Gastroesophageal sphincter (tissue), 4 donors: ENCODE measurements around the gene TAB3. TPM values are rescaled to one million over a fixed set of nuclear protein-coding genes. Genes with fewer than 3 reads are reported as not detected.

Experiments
- ATAC-seq: fragments of 150-250 bp; one replicate; pipeline ENCODE4 v1.9.1; 2016; ENCODE audit warnings: mild to moderate bottlenecking, moderate library complexity
- H3K27ac ChIP-seq, 4 donors: fragments of 200-600 bp; sonication (generic) in 3 of 4; 1 replicate in 3 of 4; 2 replicates in 1 of 4; pipeline ENCODE4 v1.5.1; 2016 to 2019
- H3K27me3 ChIP-seq: fragments of 200-600 bp; sonication (generic); one replicate; pipeline ENCODE4 v1.5.1; 2019
- H3K36me3 ChIP-seq, 2 donors: fragments of 200-600 bp; sonication (generic); one replicate each; pipeline ENCODE4 v1.5.1; 2019; ENCODE audit warnings: control low read depth in 1 of 2
- H3K4me1 ChIP-seq, 3 donors: fragments of 200-600 bp; sonication (generic); 1 replicate in 2 of 3; 2 replicates in 1 of 3; pipeline ENCODE4 v1.5.1; 2016 to 2019; ENCODE audit warnings: control low read depth in 2 of 3
- H3K4me3 ChIP-seq, 2 donors: fragments of 200-600 bp; sonication (generic); one replicate each; pipeline ENCODE4 v1.5.1; 2019; ENCODE audit warnings: mild to moderate bottlenecking in 1 of 2, moderate library complexity in 1 of 2
- H3K9me3 ChIP-seq, 3 donors: fragments of 200-600 bp; sonication (generic); one replicate each; pipeline ENCODE4 v1.5.1; 2017 to 2019; ENCODE audit warnings: control low read depth in 2 of 3
- EP300 ChIP-seq: sonication (generic); formaldehyde crosslinking; IDR thresholded peaks from one replicate; pipeline ENCODE4 v1.6.1; 2017; ENCODE audit warnings: antibody characterized with exemption, mild to moderate bottlenecking
- POLR2A ChIP-seq, 2 donors: fragments of 450-650 bp; IDR thresholded peaks; one replicate each; pipeline ENCODE4 v1.6.1; 2017; ENCODE audit warnings: antibody characterized with exemption in 2 of 2, mild to moderate bottlenecking in 2 of 2, moderate library complexity in 1 of 2
- POLR2AphosphoS5 ChIP-seq: sonication (generic); formaldehyde crosslinking; IDR thresholded peaks from one replicate; pipeline ENCODE4 v1.6.1; 2017; ENCODE audit warnings: antibody characterized with exemption
- WGBS, 2 donors: methylation state at CpG; one replicate each; pipeline ENCODE4 v1.1.5; 2018; ENCODE audit warnings: low coverage in 1 of 2; 5-methylcytosine and 5-hydroxymethylcytosine counted together
- total RNA-seq, 4 donors: library from RNA; depleted of rRNA; stranded (reverse); fragments of >200 nt; gene quantifications; one replicate each; pipeline ENCODE4 v1.1.0, GENCODE V29; 2016
- TF ChIP-seq, protein P1 (sequence below), 4 experiments: fragments of 200-600 bp in 2 of 4; fragments of 450-650 bp in 2 of 4; sonication (generic) in 1 of 4; IDR thresholded peaks; one replicate each; pipeline ENCODE4 v1.5.1; 2017 to 2019; ENCODE audit warnings: antibody characterized with exemption in 4 of 4, mild to moderate bottlenecking in 2 of 4, moderate library complexity in 2 of 4

TAB3 gene
- total RNA-seq, 4 donors from 2014 or later: 16.8 to 26.0 (median 18.7) TPM

DNA sequence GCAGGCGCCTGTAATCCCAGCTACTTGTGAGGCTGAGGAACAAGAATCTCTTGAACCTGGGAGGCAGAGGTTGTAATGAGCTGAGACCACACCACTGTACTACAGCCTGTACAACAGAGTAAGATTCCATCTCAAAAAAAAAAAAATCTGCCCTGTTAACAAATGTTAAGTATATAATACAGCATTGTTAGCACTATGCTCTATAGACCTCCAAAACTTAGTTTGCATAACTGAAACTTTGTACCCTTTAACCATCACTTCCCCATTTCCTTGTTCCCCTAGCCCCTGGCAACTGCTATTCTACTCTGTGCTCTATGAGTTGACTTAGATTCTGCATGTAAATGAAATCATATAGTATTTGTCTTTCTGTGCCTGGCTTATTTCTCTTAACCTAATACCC, 76.7 kb downstream of the TAB3 start:
- Histone ChIP-seq H3K9me3 (no peaks in the 10 kb centered on the region), H3K27ac (no peak overlapping the region), H3K4me3 (no peak overlapping the region), H3K4me1 (no peaks in the 10 kb centered on the region), H3K36me3 (no peaks in the 10 kb centered on the region), H3K27me3 (no peaks in the 10 kb centered on the region)
- 88 to 100% methylated on average over 1 of the region's 1 CpG for WGBS, 2 donors
- TF ChIP-seq POLR2AphosphoS5 (no peak), EP300 (no peak), POLR2A (IDR thresholded peaks at IDR 0.05) (no peak)
- TF ChIP-seq, protein P1, sequence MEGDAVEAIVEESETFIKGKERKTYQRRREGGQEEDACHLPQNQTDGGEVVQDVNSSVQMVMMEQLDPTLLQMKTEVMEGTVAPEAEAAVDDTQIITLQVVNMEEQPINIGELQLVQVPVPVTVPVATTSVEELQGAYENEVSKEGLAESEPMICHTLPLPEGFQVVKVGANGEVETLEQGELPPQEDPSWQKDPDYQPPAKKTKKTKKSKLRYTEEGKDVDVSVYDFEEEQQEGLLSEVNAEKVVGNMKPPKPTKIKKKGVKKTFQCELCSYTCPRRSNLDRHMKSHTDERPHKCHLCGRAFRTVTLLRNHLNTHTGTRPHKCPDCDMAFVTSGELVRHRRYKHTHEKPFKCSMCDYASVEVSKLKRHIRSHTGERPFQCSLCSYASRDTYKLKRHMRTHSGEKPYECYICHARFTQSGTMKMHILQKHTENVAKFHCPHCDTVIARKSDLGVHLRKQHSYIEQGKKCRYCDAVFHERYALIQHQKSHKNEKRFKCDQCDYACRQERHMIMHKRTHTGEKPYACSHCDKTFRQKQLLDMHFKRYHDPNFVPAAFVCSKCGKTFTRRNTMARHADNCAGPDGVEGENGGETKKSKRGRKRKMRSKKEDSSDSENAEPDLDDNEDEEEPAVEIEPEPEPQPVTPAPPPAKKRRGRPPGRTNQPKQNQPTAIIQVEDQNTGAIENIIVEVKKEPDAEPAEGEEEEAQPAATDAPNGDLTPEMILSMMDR (IDR thresholded peaks at IDR 0.05): no peak
- no peak for ATAC-seq

DNA sequence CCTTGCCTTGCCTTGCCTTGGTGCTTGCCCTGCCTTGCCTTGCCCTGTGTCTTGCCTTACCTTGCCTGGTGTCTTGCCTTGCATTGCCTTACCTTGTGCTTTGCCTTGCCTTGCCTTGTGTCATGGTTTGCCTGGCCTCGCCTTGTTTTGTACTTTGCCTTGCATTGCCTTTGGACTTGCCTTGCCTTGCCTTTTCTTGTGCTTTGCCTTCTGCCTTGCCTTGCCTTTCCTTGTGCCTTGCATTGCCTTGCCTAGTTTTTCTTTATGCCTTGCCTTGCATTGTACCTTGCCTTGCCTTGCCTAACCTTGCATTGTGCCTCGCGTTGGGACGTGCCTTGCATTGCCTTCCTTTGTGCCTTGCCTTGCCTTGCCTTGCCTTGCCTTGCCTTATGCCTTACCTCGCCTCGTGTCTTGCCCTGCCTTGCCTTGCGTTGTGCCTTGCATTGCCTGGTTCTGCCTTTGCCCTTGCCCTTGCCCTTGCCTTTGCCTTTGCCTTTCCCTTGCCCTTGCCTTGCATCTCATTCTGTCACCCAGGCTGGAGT, 82.8 kb downstream of the TAB3 start:
- Histone ChIP-seq H3K4me1 (no peaks in the 10 kb centered on the region), H3K9me3 (no peaks in the 10 kb centered on the region), H3K36me3 (no peaks in the 10 kb centered on the region), H3K27ac (no peak overlapping the region), H3K27me3 (no peaks in the 10 kb centered on the region), H3K4me3 (no peak overlapping the region)
- TF ChIP-seq, protein P1 (IDR thresholded peaks at IDR 0.05): no peak
- TF ChIP-seq POLR2A (IDR thresholded peaks at IDR 0.05): no peak
- TF ChIP-seq POLR2AphosphoS5: no peak
- TF ChIP-seq EP300: no peak
- WGBS, 2 donors: 91 to 93% methylated on average over 4 to 6 of the region's 7 CpGs
- no peak for ATAC-seq

DNA sequence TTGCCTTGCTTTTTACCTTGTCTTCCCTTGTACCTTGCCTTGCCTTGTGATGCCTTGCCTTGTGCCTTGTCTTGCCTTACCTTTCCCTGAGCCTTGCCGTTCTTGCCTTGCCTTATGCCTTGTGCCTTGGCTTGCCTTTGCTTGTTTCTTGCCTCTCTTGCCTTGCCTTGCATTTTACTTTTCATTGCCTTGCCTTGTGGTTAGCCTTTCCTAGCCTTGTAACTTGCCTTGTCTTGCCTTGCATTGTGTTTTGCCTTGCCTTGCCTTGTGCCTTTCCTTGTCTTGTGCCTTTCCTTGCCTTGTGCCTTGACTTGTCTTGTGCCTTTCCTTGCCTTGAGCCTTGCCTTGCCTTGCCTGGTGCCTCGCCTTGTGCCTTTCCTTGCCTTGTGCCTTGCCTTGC, 84.6 kb downstream of the TAB3 start:
- WGBS, 2 donors: 44 to 70% methylated on average over 1 to 2 of the region's 2 CpGs
- no peak for ATAC-seq
- no peak overlapping the region for H3K4me3 ChIP-seq

DNA sequence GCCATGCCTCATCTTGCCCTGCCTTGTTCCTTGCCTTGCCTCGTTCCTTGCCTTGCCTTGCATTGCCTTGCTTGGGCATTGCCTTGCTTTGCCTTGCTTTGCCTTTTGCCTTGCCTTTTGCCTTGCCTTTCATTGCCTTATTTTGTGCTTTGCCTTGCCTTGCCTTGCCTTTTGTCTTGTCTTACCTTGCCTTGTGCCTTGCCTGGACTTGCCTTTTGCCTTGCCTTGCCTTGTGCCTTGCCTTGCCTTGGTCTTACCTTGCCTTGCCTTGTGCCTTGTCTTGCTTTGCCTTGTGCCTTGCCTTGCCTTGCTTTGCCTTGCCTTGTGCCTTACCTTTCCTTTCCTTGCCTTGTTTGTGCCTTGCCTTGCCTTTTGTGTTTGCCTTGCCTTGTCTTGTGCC, 88.2 kb downstream of the TAB3 start:
- TF ChIP-seq EP300: no peak
- TF ChIP-seq POLR2AphosphoS5: no peak
- no peak for TF ChIP-seq POLR2A (IDR thresholded peaks at IDR 0.05)
- TF ChIP-seq, protein P1 (IDR thresholded peaks at IDR 0.05): no peak
- H3K27me3 ChIP-seq: no peaks in the 10 kb centered on the region
- no peaks in the 10 kb centered on the region for H3K36me3 ChIP-seq
- H3K4me3 ChIP-seq: no peak overlapping the region
- no peaks in the 10 kb centered on the region for H3K9me3 ChIP-seq
- no peaks in the 10 kb centered on the region for H3K4me1 ChIP-seq
- H3K27ac ChIP-seq: no peak overlapping the region
- 38% methylated on average over 1 of the region's 1 CpG; no CpG with 5 or more reads in 1 of the 2 donors for WGBS, 2 donors
- no peak for ATAC-seq

More for the DNA sequence above, 84.6 kb downstream of the TAB3 start:
- Histone ChIP-seq H3K27me3 (no peaks in the 10 kb centered on the region), H3K27ac (no peak overlapping the region), H3K9me3 (no peaks in the 10 kb centered on the region), H3K4me1 (no peaks in the 10 kb centered on the region), H3K36me3 (no peaks in the 10 kb centered on the region)
- TF ChIP-seq POLR2A (IDR thresholded peaks at IDR 0.05) (no peak), EP300 (no peak), POLR2AphosphoS5 (no peak)
- TF ChIP-seq, protein P1 (IDR thresholded peaks at IDR 0.05): no peak

DNA sequence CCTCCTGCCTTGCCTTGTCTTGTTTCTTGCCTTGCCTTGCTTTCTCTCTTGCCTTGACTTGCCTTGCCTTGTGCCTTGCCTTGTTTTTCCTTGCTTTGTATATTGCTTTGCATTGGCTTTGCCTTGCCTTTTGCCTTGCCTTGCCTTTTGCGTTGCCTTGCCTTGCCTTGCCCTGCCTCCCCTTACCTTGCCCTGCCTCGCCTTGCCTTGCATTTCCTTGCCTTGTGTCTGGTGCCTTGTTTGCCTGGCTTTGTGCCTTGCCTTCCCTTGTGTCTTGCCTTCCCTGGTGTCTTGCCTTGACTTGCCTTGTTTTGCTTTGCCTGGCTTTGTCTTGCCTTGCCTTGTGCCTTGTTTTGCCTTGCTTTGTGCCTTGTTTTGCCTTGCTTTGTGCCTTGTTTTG, 89.7 kb downstream of the TAB3 start:
- no peak for ATAC-seq
- no peaks in the 10 kb centered on the region for H3K36me3 ChIP-seq
- no peaks in the 10 kb centered on the region for H3K9me3 ChIP-seq
- H3K27ac ChIP-seq: no peak overlapping the region
- no peaks in the 10 kb centered on the region for H3K4me1 ChIP-seq
- WGBS, 2 donors: 75% methylated on average over 2 of the region's 2 CpGs; no CpG with 5 or more reads in 1 of the 2 donors
- no peak for TF ChIP-seq EP300
- TF ChIP-seq POLR2AphosphoS5: no peak
- TF ChIP-seq POLR2A (IDR thresholded peaks at IDR 0.05): no peak
- TF ChIP-seq, protein P1 (IDR thresholded peaks at IDR 0.05): no peak
- no peaks in the 10 kb centered on the region for H3K27me3 ChIP-seq
- H3K4me3 ChIP-seq: no peak overlapping the region
